Activated effector memory CD4-positive, alpha-beta T cell treated with anti-CD3 and anti-CD28 coated beads, Interleukin-2, amount 50 U/mL, for 16 hours (primary cell): Measurements from ENCODE around the gene MRPL34.
"Not testable (repeated sequence)": the region's sequence is repeated elsewhere in the genome, so short reads cannot be mapped to it uniquely, and the experiment has no call there.

Experiments used
- DNase-seq: peaks from one replicate; pipeline ENCODE4 v3.0.0-alpha.2; 2020

The MRPL34 gene

GRCh38 chr19:17305517-17306284 lies at the start of gene MRPL34:
Gene MRPL34 (plus strand): TSS chr19:17305872. CDS start chr19:17305893, 21 bp downstream.
- peak; percentile 98 for DNase-seq

GRCh38 chr19:17256130-17256529 lies 49.5 kb upstream of the MRPL34 start:
- DNase-seq: no peak

- no peak for DNase-seq
Observed at GRCh38 chr19:17259118-17259780, 46.4 kb upstream of the MRPL34 start.

DNA sequence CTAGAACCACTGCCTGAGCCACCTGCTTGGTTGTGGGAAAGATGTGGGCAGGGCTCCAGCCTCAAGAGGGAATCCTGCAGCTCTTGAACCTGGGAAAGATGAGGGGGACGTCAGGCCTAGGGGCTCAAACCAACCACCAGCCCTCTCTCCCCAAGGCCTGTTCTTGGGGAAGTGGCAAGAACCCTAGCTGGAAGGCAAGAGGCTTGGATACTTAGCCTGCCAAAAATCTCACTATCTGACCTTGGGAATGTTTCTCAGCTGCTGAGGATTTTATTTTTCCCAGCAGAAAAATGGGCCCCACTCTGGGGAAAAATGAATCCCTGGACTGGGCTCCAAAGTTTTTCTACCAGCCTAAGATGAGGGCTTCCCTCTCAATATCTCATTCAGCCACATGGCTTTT lies 45.7 kb upstream of the MRPL34 start:
- DNase-seq: no peak

DNA sequence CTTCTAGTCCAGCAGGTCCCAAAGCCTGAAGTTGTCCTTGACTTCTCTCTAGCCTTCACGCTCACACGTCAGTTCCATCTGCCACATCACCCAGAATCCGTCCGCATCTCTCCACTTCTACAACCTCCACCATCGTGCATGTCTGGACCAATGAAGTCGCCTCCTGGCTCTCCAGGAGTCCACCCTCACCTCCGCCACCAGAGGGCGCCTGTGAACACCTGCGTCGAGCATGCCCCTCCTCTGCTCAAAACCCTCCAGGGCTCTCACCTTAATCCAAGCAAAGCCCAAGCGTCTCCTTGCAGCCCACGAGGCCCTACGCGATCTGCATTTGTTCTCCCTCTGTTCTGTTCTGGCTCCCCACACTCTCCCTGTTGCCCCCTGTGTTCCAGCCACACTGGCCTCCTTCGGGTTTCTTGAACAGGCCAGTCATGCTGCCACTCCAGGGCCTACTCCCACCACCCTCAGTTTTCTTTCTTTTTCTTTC lies 44.8 kb upstream of the MRPL34 start:
- peak; percentile 97 for DNase-seq

DNA sequence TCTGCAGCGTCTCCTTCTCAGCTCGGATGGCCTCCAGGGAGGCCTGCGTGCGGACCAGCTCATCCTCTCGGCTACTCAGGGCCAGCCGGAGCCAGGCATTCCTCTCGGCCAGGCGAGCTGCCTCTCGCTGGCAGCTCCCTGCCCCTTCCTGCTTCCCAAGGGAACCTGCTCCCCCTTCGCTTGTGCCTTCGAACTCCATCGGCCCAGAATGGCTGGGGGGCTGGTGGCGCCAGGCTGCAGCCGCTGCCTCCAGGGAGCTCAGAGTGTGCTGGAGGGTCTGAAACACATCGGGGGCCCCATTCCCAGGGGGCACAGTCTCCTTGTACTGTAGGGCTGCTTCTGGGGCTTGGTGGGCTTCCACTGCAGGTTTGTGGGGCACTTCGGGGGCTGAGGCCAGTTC lies 43.1 kb upstream of the MRPL34 start:
- no peak for DNase-seq

- DNase-seq: no peak
Observed at GRCh38 chr19:17263712-17264640, 41.7 kb upstream of the MRPL34 start.

GRCh38 chr19:17264641-17264979 lies 41.1 kb upstream of the MRPL34 start, which contains the start of gene USHBP1:
Gene USHBP1 (minus strand): TSS chr19:17264745. CDS start chr19:17264299, 446 bp downstream.
- no peak for DNase-seq

DNA sequence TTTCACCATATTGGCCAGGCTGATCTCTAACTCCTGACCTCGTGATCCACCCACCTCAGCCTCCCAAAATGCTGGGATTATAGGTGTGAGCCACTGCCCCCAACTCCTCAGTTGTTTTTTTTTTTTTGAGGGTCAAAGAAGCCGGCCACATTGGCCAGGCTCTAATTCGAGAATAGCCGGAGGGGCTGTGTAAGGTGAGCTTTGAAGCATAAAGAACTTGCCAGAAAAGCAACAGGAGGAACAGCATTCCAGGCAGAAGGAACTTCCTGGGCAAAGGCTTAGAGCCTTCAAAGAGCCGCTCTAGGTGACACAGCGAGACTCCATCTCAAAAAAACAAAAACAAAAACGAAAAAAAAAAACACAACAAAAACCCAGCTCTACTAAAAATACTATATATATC lies 39.6 kb upstream of the MRPL34 start:
- no peak for DNase-seq

- DNase-seq: no peak
Observed at GRCh38 chr19:17266589-17266974, 39.1 kb upstream of the MRPL34 start.

DNA sequence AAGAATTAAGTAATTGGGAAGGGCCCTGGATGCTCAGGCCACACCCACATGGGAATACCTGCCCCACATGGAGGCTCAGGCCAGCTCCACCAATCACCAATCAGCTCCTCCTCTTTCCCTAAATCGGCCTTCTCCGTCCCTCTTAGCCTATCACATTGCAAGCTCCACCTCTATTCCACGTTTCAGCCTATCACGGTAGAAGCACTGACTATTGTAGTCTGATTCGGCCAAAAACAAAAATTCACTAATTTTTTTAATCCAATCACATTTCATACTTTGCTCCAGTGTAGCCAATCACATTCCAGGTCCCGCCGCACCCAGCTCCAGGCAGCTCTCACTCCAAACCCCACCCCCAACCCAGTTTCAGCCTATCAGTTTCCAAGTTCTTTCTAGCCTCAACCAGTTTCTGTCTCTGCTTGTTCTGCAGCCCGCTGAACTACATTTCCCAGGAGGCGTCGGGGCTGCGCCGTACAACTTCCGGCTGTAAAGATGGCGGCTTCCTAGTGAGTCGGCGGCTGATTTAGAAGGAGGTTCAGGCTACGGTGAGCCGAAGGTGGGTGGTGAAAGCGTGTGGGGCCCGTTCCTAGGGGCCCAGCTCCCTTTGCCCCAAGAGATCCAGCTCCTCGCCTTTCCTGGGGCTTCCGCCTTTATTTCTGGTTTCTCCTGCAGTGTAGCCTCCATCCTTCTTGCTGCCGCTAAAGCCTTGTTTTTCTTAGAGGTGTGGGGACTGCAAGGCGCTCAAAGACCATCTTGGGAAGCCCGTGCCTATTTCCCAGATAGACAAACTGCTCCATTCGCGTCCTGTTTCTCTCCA lies 38.5 kb upstream of the MRPL34 start, which contains the start of gene BABAM1:
BABAM1 (plus strand) TSS at position 469 of the 814 bp plus-strand sequence. CDS start 1,364 bp downstream, outside the sequence.
- DNase-seq: peak; percentile 97

GRCh38 chr19:17268754-17269153 lies 36.9 kb upstream of the MRPL34 start:
- no peak for DNase-seq

- not testable (repeated sequence) for DNase-seq
Observed at GRCh38 chr19:17274892-17275291, 30.8 kb upstream of the MRPL34 start.

- DNase-seq: no peak
Observed at GRCh38 chr19:17275441-17276175, 30.1 kb upstream of the MRPL34 start.

- DNase-seq: no peak
Observed at GRCh38 chr19:17279436-17279835, 26.2 kb upstream of the MRPL34 start.

DNA sequence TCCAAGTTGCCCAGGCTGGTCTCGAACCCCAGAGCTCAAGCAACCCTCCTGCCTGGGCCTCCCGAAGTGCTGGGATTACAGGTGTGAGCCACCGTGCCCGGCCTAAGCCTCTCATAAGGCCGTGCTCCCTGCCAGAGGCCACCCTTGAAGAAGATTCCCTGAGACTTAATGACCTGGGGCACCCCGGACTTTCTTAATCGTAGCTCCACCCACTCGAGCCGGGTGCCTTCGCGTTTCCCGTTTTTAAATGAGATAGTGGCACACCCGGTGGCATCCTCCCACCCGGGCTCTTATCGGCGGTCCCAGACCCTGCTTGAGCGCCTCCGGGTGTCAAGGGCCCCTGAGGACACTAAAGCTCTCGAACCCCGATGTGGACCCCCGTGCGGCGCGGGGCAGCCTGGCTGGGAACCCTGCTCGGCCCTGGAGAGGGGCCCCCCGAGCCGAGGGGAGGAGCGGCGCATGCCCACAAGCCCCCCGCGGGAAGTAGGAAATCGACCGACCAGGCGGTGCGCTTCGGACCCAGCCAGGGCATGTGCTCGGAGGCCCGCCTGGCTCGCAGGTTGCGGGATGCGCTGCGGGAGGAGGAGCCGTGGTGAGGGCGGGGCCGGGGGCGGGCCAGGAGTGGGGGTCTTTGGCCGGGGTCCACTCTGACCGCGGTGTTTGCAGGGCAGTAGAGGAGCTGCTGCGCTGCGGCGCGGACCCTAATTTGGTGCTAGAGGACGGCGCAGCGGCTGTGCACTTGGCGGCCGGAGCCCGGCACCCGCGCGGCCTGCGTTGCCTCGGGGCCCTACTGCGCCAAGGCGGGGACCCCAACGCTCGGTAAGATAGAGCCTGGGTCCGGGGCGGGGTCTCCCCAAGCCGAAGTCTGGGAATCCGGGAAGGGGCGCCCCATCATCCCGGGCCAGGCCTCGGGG lies 24.0 kb upstream of the MRPL34 start, which contains the start of gene ANKLE1:
ANKLE1 (plus strand) TSS at position 511 of the 914 bp plus-strand sequence; CDS start at position 531, 20 bp downstream.
- peak; percentile 78 for DNase-seq

DNA sequence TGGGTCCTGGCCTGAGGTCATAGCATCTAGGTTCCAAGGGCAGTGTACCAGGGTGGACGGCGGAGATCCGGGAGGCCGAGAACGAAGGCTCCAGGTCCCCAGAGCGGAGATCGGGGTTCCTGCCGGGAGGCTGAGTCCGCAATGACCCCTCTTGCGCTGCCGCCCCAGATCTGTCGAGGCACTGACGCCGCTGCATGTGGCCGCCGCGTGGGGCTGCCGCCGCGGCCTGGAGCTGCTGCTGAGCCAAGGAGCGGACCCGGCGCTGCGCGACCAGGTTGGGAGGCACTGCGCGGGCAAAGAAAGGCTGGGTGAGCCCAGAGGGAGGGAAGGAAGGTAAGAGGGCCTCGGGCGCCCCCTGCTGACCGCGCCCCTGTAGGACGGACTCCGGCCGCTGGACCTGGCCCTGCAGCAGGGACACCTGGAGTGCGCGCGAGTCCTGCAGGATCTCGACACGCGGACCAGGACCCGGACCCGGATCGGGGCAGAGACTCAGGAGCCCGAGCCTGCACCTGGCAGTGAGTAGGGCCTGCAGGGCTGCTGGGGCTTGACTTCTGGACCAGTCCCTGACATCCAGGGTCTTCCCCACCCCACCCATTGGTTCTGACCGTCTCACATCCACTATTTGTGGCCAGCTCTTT lies 23.1 kb upstream of the MRPL34 start:
- peak; percentile 93 for DNase-seq

GRCh38 chr19:17283504-17283996 lies 22.1 kb upstream of the MRPL34 start:
- DNase-seq: no peak

DNA sequence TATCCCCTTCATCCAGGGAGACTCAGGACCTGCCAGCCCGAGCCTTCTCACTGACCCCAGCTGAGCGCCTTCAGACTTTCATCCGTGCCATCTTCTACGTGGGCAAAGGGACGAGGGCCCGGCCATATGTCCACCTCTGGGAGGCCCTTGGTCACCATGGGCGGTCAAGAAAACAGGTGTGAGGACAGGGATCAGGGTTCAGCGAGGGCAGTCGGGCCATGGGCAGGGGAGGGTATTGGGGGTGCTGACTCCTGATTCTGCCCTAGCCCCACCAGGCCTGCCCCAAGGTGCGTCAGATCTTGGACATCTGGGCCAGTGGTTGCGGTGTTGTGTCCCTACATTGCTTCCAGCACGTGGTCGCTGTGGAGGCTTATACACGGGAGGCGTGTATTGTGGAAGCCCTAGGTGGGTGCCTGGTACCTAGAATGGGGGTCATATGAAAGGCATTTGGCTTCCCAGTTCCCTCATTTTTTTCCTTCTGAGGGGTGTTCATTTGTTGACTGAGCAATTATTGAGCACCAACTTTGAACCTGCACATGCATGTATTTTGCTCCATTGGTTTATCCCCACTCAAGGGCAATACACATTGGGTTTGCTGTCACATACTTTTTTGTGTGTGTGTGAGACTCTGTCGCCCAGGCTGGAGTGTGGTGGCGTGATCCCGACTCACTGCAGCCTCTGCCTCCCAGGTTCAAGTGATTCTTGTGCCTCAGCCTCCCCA lies 20.1 kb upstream of the MRPL34 start:
- no peak for DNase-seq
